H9 (cell line): Measurements from ENCODE around the gene OXLD1. TPM values are rescaled to one million over a fixed set of nuclear protein-coding genes. Genes with fewer than 3 reads are reported as not detected.
"Not testable (repeated sequence)": the region's sequence is repeated elsewhere in the genome, so short reads cannot be mapped to it uniquely, and the experiment has no call there.

Source experiments
- DNase-seq: peaks from one replicate; pipeline ENCODE4 v3.0.0-alpha.2; 2017
- H2AFZ ChIP-seq: one replicate; pipeline ENCODE4 v1.6.1; 2013; ENCODE audit warnings: mild to moderate bottlenecking, low read length, control low read depth, moderate library complexity
- H2AK5ac ChIP-seq: 2 replicates; pipeline ENCODE4 v1.6.1; 2013; ENCODE audit warnings: low read length, control low read depth, mixed read lengths; ENCODE audit not compliant: insufficient read length
- H2BK120ac ChIP-seq: one replicate; pipeline ENCODE4 v1.6.1; 2013; ENCODE audit warnings: low read depth, mild to moderate bottlenecking, low read length, control low read depth, inconsistent platforms; ENCODE audit not compliant: poor library complexity, severe bottlenecking
- H2BK12ac ChIP-seq: 2 replicates; pipeline ENCODE4 v1.6.1; 2013; ENCODE audit warnings: low read length, control low read depth, mixed read lengths, low read depth; ENCODE audit not compliant: insufficient read length
- H2BK15ac ChIP-seq: 2 replicates; pipeline ENCODE4 v1.6.1; 2013; ENCODE audit warnings: low read depth, low read length, control low read depth
- H2BK20ac ChIP-seq: one replicate; pipeline ENCODE4 v1.6.1; 2013; ENCODE audit warnings: low read depth, mild to moderate bottlenecking, low read length, control low read depth, inconsistent platforms; ENCODE audit not compliant: poor library complexity, severe bottlenecking
- H2BK5ac ChIP-seq: 2 replicates; pipeline ENCODE4 v1.6.1; 2013; ENCODE audit warnings: low read length, control low read depth, mixed read lengths; ENCODE audit not compliant: insufficient read length
- H3K14ac ChIP-seq: 2 replicates; pipeline ENCODE4 v1.6.1; 2013; ENCODE audit warnings: low read length, control low read depth; ENCODE audit not compliant: insufficient read depth
- H3K18ac ChIP-seq: 2 replicates; pipeline ENCODE4 v1.6.1; 2013; ENCODE audit warnings: low read depth, mild to moderate bottlenecking, mixed read lengths, low read length, control low read depth; ENCODE audit not compliant: insufficient read length
- H3K23ac ChIP-seq: 2 replicates; pipeline ENCODE4 v1.6.1; 2013; ENCODE audit warnings: low read length, control low read depth, mixed read lengths, low read depth; ENCODE audit not compliant: insufficient read length
- H3K23me2 ChIP-seq: 2 replicates; pipeline ENCODE4 v1.6.1; 2013; ENCODE audit warnings: low read depth, mild to moderate bottlenecking, mixed read lengths, low read length, control low read depth; ENCODE audit not compliant: insufficient read length, poor library complexity, severe bottlenecking
- H3K27ac ChIP-seq: 2 replicates; pipeline ENCODE4 v1.5.1; 2013; ENCODE audit warnings: low read length, control low read depth, mixed read lengths, low read depth; ENCODE audit not compliant: insufficient read length
- H3K27me3 ChIP-seq: 2 replicates; pipeline ENCODE4 v1.6.1; 2013; ENCODE audit warnings: low read length, control low read depth, inconsistent platforms; ENCODE audit not compliant: insufficient read depth
- H3K4ac ChIP-seq: 2 replicates; pipeline ENCODE4 v1.6.1; 2013; ENCODE audit warnings: low read depth, mild to moderate bottlenecking, control low read depth, inconsistent platforms, low read length, moderate library complexity
- H3K4me1 ChIP-seq: 2 replicates; pipeline ENCODE4 v1.6.1; 2013; ENCODE audit warnings: low read length, control low read depth, inconsistent platforms; ENCODE audit not compliant: insufficient read depth
- H3K4me2 ChIP-seq: 2 replicates; pipeline ENCODE4 v1.6.1; 2013; ENCODE audit warnings: low read length, control low read depth, mixed read lengths; ENCODE audit not compliant: insufficient read length, insufficient read depth
- H3K56ac ChIP-seq: 2 replicates; pipeline ENCODE4 v1.6.1; 2013; ENCODE audit warnings: low read depth, mild to moderate bottlenecking, mixed read lengths, low read length, control low read depth; ENCODE audit not compliant: insufficient read length
- H3K79me1 ChIP-seq: 2 replicates; pipeline ENCODE4 v1.6.1; 2013; ENCODE audit warnings: low read depth, mild to moderate bottlenecking, moderate library complexity, low read length, control low read depth, inconsistent platforms; ENCODE audit not compliant: insufficient read depth, poor library complexity, severe bottlenecking
- H3K79me2 ChIP-seq: 2 replicates; pipeline ENCODE4 v1.6.1; 2013; ENCODE audit warnings: low read length, control low read depth, inconsistent platforms; ENCODE audit not compliant: insufficient read depth
- H3K9ac ChIP-seq: 2 replicates; pipeline ENCODE4 v1.6.1; 2013; ENCODE audit warnings: low read length, control low read depth, mixed read lengths; ENCODE audit not compliant: insufficient read length; ENCODE audit errors: extremely low read depth
- H3K9me3 ChIP-seq: one replicate; pipeline ENCODE4 v1.6.1; 2013; ENCODE audit warnings: low read depth, low read length, inconsistent platforms; ENCODE audit not compliant: control insufficient read depth
- H3T11ph ChIP-seq: one replicate; pipeline ENCODE4 v1.6.1; 2013; ENCODE audit warnings: mild to moderate bottlenecking, low read length, control low read depth, inconsistent platforms
- H4K20me1 ChIP-seq: one replicate; pipeline ENCODE4 v1.6.1; 2013; ENCODE audit not compliant: control insufficient read depth, insufficient read length, insufficient read depth
- H4K5ac ChIP-seq: 2 replicates; pipeline ENCODE4 v1.6.1; 2013; ENCODE audit warnings: low read depth, mild to moderate bottlenecking, mixed read lengths, low read length, control low read depth; ENCODE audit not compliant: insufficient read length
- H4K8ac ChIP-seq: replicated peaks from 2 replicates; pipeline ENCODE4 v1.6.1; 2013; ENCODE audit warnings: low read length, control low read depth, mixed read lengths, low read depth; ENCODE audit not compliant: insufficient read length
- H4K91ac ChIP-seq: 2 replicates; pipeline ENCODE4 v1.6.1; 2013; ENCODE audit warnings: low read depth, mild to moderate bottlenecking, moderate library complexity, mixed read lengths, low read length, control low read depth; ENCODE audit not compliant: insufficient read length
- H3K27ac Mint-ChIP-seq, 3 experiments: 2 replicates in 2 of 3; 3 replicates in 1 of 3; pipeline ENCODE4 v1.8.0; 2020 to 2021; ENCODE audit warnings: mixed read lengths in 3 of 3, mild to moderate bottlenecking in 1 of 3, moderate library complexity in 1 of 3
- H3K27me3 Mint-ChIP-seq: 2 replicates; pipeline ENCODE4 v1.8.0; 2021; ENCODE audit warnings: low read depth, mild to moderate bottlenecking, moderate library complexity, mixed read lengths
- H3K36me3 Mint-ChIP-seq, 3 experiments: 2 replicates in 2 of 3; 3 replicates in 1 of 3; pipeline ENCODE4 v1.8.0; 2020 to 2021; ENCODE audit warnings: low read depth in 3 of 3, mixed read lengths in 3 of 3; ENCODE audit not compliant: insufficient read depth in 1 of 3
- H3K4me1 Mint-ChIP-seq, 2 experiments: 2 replicates each; pipeline ENCODE4 v1.8.0; 2020; ENCODE audit warnings: mixed read lengths in 2 of 2
- H3K4me3 Mint-ChIP-seq, 2 experiments: 2 replicates in 1 of 2; 3 replicates in 1 of 2; pipeline ENCODE4 v1.8.0; 2020 to 2021; ENCODE audit warnings: mild to moderate bottlenecking in 2 of 2, mixed read lengths in 2 of 2, moderate library complexity in 1 of 2
- H3K9me3 Mint-ChIP-seq, 2 experiments: 2 replicates in 1 of 2; 3 replicates in 1 of 2; pipeline ENCODE4 v1.8.0; 2020; ENCODE audit warnings: mild to moderate bottlenecking in 2 of 2, mixed read lengths in 2 of 2, moderate library complexity in 1 of 2
- CTCF ChIP-seq: fragments of 200-600 bp; sonication (generic); conservative IDR thresholded peaks from 3 replicates; pipeline ENCODE4 v1.8.0; 2021; ENCODE audit warnings: antibody characterized with exemption, mild to moderate bottlenecking
- WGBS: extraction: QIAGEN DNeasy Blood & Tissue Kit; methylation state at CpG from one replicate; pipeline ENCODE4 v1.1.7; 2013; ENCODE audit warnings: missing lambda C conversion rate, low lambda C conversion rate, mixed read lengths; ENCODE audit not compliant: insufficient read length; ENCODE audit errors: extremely low coverage; 5-methylcytosine and 5-hydroxymethylcytosine counted together
- total RNA-seq: library from RNA; stranded (reverse); gene quantifications from 2 replicates; pipeline ENCODE4 v1.2.1, GENCODE V29; 2021

OXLD1 gene
- total RNA-seq, 1 experiment from 2014 or later: 25.0 TPM

- not testable (repeated sequence) for H3K56ac ChIP-seq, H3K27ac Mint-ChIP-seq, H3K23me2 ChIP-seq, H4K5ac ChIP-seq, H2BK120ac ChIP-seq, H4K20me1 ChIP-seq, H3K9me3 ChIP-seq, H3K4me2 ChIP-seq, H3K27me3 Mint-ChIP-seq, H2BK5ac ChIP-seq, H3K27ac ChIP-seq, H4K8ac ChIP-seq, H3K79me1 ChIP-seq, H2BK20ac ChIP-seq, H3K18ac ChIP-seq, H3K4ac ChIP-seq, H3T11ph ChIP-seq, H2BK12ac ChIP-seq, H3K9me3 Mint-ChIP-seq, H3K27me3 ChIP-seq, H3K14ac ChIP-seq, H4K91ac ChIP-seq, H2BK15ac ChIP-seq, H3K4me3 Mint-ChIP-seq, H3K9ac ChIP-seq, H3K4me1 Mint-ChIP-seq, H2AFZ ChIP-seq, H3K79me2 ChIP-seq, H2AK5ac ChIP-seq, H3K4me1 ChIP-seq, H3K23ac ChIP-seq
- peaks cover 22 to 43% (median 40%) of the 10 kb centered on the region in 3 experiments; a peak in 6 of 7 replicates for H3K36me3 Mint-ChIP-seq
- WGBS: no CpG with 5 or more reads among the region's 18 CpGs
- DNase-seq: peak; percentile 61
- TF ChIP-seq CTCF: peak; percentile 73
Measured at GRCh38 chr17:81675515-81676221, 9.3 kb upstream of the OXLD1 start.
